GM18526 (cell line): Measurements from ENCODE around the gene ZNF268.

Experiments used
- POLR2A ChIP-seq: IDR thresholded peaks from 3 replicates; pipeline ENCODE4 v1.6.1; 2011; ENCODE audit not compliant: insufficient read length; ENCODE audit errors: extremely low read depth

The ZNF268 gene

GRCh38 chr12:133181238-133181959 lies at the start of gene ZNF268:
TSS of gene ZNF268 (plus strand) at chr12:133181495. CDS start at chr12:133181998, 503 bp downstream.
- TF ChIP-seq POLR2A: peak; percentile 73

- TF ChIP-seq POLR2A: no peak
Measured at GRCh38 chr12:133135747-133136146, 45.5 kb upstream of the ZNF268 start.

- TF ChIP-seq POLR2A: no peak
Measured at GRCh38 chr12:133145981-133146380, 35.3 kb upstream of the ZNF268 start.

- TF ChIP-seq POLR2A: no peak
Measured at GRCh38 chr12:133156125-133156690, 25.1 kb upstream of the ZNF268 start.

GRCh38 chr12:133165776-133166175 lies 15.5 kb upstream of the ZNF268 start:
- no peak for TF ChIP-seq POLR2A

- no peak for TF ChIP-seq POLR2A
Measured at GRCh38 chr12:133172491-133172890, 8.8 kb upstream of the ZNF268 start.

- TF ChIP-seq POLR2A: no peak
Measured at GRCh38 chr12:133174901-133175300, 6.4 kb upstream of the ZNF268 start.

- no peak for TF ChIP-seq POLR2A
Measured at GRCh38 chr12:133180669-133181068, 626 bp upstream of the ZNF268 start.

GRCh38 chr12:133190176-133190575 lies 8.9 kb downstream of the ZNF268 start:
- no peak for TF ChIP-seq POLR2A

- no peak for TF ChIP-seq POLR2A
Measured at GRCh38 chr12:133192847-133193246, 11.6 kb downstream of the ZNF268 start.

- TF ChIP-seq POLR2A: no peak
Measured at GRCh38 chr12:133201888-133202287, 20.6 kb downstream of the ZNF268 start.

- no peak for TF ChIP-seq POLR2A
Measured at GRCh38 chr12:133202493-133203343, 21.4 kb downstream of the ZNF268 start.

- TF ChIP-seq POLR2A: no peak
Measured at GRCh38 chr12:133203344-133204263, 22.3 kb downstream of the ZNF268 start.

GRCh38 chr12:133204264-133204603 lies 22.9 kb downstream of the ZNF268 start:
- no peak for TF ChIP-seq POLR2A

- no peak for TF ChIP-seq POLR2A
Measured at GRCh38 chr12:133206390-133206789, 25.1 kb downstream of the ZNF268 start.

GRCh38 chr12:133215724-133216123 lies 34.4 kb downstream of the ZNF268 start:
- no peak for TF ChIP-seq POLR2A

GRCh38 chr12:133217219-133217618 lies 35.9 kb downstream of the ZNF268 start:
- no peak for TF ChIP-seq POLR2A
